ENCODE results near the gene SOWAHC. TPM values are rescaled to one million over a fixed set of nuclear protein-coding genes. Genes with fewer than 3 reads are reported as not detected.

Gene SOWAHC
- total RNA-seq, 1 donor from 2014 or later, result 10.9 TPM

DNA sequence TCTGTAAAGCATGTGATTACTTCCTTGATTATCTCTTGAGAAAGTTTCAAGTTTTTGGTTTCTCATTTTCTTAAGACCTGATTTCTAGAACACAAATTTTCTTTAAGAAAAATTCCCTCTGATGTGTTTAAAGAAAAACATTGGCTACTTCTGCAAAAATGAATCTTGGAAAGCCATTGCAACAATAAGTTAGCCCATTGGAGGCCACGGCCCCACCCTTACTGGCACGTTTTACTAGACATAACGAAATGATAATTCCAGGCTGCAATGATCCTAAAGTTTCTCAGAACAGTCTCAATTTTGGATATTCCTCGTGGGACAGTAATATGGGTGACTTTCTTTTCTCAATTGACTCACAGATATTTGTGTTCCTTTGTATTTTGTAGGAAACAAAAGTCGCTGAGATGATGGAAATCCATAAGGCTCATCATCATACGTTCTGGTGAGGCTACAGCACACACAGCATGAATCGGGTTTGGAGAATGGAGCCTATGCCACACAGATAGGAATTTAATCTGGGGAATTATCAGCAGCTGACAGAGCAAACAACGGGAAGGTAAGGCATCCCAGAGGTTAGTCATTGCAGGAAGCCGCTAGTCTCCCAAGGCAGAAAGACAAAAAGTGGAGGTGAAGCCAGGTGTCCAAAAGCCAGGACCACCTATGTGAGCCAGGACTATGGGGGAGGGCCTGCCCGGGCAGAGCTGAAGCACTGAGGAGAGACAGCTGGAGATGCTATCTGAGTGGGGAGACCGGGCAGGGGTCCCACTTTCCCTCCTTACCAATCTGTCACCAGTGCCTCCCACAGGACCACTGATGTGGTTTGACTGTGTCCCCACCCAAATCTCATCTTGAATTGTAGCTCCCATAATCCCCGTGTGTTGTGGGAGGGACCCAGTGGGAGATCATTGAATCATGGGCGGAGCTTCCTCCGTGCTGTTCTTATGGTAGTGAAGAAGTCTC, 35.9 kb downstream of the SOWAHC start:
- H3K4me3 Mint-ChIP-seq, result no peak overlapping the region
- peaks cover 13% of the 10 kb centered on the region for H3K4me1 Mint-ChIP-seq
- no peaks in the 10 kb centered on the region for H3K27me3 Mint-ChIP-seq (ENCODE audit: low read depth)
- no peaks in the 10 kb centered on the region for H3K9me3 Mint-ChIP-seq
- no peaks in the 10 kb centered on the region for H3K36me3 Mint-ChIP-seq (ENCODE audit: low read depth)
- TF ChIP-seq, protein P1, sequence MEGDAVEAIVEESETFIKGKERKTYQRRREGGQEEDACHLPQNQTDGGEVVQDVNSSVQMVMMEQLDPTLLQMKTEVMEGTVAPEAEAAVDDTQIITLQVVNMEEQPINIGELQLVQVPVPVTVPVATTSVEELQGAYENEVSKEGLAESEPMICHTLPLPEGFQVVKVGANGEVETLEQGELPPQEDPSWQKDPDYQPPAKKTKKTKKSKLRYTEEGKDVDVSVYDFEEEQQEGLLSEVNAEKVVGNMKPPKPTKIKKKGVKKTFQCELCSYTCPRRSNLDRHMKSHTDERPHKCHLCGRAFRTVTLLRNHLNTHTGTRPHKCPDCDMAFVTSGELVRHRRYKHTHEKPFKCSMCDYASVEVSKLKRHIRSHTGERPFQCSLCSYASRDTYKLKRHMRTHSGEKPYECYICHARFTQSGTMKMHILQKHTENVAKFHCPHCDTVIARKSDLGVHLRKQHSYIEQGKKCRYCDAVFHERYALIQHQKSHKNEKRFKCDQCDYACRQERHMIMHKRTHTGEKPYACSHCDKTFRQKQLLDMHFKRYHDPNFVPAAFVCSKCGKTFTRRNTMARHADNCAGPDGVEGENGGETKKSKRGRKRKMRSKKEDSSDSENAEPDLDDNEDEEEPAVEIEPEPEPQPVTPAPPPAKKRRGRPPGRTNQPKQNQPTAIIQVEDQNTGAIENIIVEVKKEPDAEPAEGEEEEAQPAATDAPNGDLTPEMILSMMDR (conservative IDR thresholded peaks at IDR 0.05), result no peak
- peak overlapping the region; percentile 54 for H3K27ac Mint-ChIP-seq (ENCODE audit: unreplicated experiment)
- DNase-seq (ENCODE audit: low read depth, low spot score), result no peak

DNA sequence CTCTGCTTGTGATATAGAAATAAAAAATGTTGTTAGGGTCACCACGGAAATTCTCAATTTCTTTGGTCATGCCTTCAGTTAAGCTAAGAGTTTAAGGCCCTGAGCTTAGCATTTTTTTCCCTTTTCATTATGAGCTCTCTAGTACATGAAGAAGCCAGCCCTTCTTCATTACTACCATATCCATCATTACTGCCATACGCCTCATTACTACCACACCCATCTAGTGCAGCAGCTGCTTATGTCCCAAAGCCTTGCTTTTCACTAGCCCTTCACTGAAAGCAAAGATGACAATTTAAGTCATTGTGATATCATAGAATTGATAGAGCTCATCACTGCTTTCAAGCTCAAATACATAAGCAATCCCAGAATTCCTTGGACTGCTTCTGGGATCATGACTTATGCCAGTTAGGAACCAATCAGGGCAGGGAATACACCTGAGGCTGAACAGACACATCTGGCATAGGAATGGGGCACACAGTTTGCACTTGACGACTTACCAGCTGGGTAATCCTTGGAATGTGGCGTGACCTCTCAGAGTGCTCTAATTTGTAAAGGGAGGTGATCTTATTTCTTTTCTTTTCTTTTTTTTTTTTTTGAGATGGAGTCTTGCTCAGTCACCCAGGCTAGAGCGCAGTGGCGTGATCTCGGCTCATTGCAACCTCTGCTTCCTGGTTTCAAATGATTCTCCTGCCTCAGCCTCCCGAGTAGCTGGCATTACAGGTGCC, 40.3 kb downstream of the SOWAHC start:
- H3K27ac Mint-ChIP-seq (ENCODE audit: unreplicated experiment), result no peak overlapping the region
- no peaks in the 10 kb centered on the region for H3K9me3 Mint-ChIP-seq
- peaks cover 4% of the 10 kb centered on the region for H3K4me1 Mint-ChIP-seq
- H3K27me3 Mint-ChIP-seq (ENCODE audit: low read depth), result no peaks in the 10 kb centered on the region
- TF ChIP-seq, protein P1 (conservative IDR thresholded peaks at IDR 0.05), result no peak
- no peak for DNase-seq (ENCODE audit: low read depth, low spot score)
- H3K4me3 Mint-ChIP-seq, result no peak overlapping the region
- no peaks in the 10 kb centered on the region for H3K36me3 Mint-ChIP-seq (ENCODE audit: low read depth)

DNA sequence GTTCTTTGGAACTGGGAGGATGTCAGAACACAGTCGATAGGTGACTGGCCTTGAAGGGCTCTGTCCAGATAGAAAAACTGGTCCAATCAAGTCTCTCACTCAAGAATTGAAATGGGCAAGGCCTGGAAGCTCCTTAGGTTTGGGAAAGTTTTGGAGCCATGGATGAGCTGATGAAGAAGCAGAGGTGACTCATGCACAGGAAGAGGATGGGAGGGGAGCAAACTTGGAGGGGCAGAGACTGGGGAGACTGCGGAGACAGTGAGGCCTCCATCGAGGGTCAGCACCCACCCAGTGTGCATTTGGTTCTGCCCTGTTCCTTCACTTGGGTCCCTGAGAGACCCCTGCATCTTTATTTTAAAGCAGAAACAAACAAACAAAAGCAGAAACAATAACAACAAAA, 41.1 kb downstream of the SOWAHC start:
- peaks cover 5% of the 10 kb centered on the region for H3K4me1 Mint-ChIP-seq
- no peaks in the 10 kb centered on the region for H3K36me3 Mint-ChIP-seq (ENCODE audit: low read depth)
- no peak overlapping the region for H3K4me3 Mint-ChIP-seq
- TF ChIP-seq, protein P1 (conservative IDR thresholded peaks at IDR 0.05), result no peak
- H3K27ac Mint-ChIP-seq (ENCODE audit: unreplicated experiment), result no peak overlapping the region
- no peak for DNase-seq (ENCODE audit: low read depth, low spot score)
- H3K9me3 Mint-ChIP-seq, result no peaks in the 10 kb centered on the region
- no peaks in the 10 kb centered on the region for H3K27me3 Mint-ChIP-seq (ENCODE audit: low read depth)

DNA sequence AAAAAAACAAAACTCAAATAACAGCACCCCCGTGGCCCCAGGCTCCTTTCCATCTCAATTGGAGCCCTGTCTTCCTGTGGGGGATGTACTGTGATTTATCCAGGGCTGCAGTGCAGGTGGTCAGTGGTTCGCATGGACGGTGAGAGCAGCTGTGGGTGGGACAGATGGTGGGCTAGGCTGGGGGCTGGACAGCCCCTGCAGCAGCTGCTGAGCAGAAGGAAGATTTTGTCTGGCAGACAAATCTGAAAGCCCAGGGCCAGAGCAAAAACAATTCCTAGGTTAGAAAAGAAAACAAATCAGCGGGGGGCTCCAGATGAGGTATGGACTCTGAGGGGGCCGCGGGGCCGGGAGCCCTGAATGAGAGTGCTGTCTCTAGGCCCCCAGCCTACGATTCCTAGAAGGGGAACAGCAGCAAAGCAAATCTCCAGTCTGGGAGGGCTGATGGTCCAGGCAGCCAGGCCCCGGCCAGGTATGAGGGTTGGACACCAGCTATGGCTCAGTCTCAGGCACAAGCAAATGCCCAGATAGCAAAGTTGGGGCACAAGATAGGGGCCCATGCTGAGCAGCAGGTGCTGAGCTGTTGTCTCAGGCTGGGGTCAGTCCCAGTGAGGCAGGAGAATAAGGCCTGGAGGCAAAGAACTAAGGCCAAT, 45.4 kb downstream of the SOWAHC start:
- H3K27ac Mint-ChIP-seq (ENCODE audit: unreplicated experiment), result no peak overlapping the region
- TF ChIP-seq, protein P1 (conservative IDR thresholded peaks at IDR 0.05), result no peak
- H3K9me3 Mint-ChIP-seq, result no peaks in the 10 kb centered on the region
- H3K4me3 Mint-ChIP-seq, result no peak overlapping the region
- no peak for DNase-seq (ENCODE audit: low read depth, low spot score)
- no peaks in the 10 kb centered on the region for H3K36me3 Mint-ChIP-seq (ENCODE audit: low read depth)
- H3K4me1 Mint-ChIP-seq, result peaks cover 5% of the 10 kb centered on the region
- no peaks in the 10 kb centered on the region for H3K27me3 Mint-ChIP-seq (ENCODE audit: low read depth)

DNA sequence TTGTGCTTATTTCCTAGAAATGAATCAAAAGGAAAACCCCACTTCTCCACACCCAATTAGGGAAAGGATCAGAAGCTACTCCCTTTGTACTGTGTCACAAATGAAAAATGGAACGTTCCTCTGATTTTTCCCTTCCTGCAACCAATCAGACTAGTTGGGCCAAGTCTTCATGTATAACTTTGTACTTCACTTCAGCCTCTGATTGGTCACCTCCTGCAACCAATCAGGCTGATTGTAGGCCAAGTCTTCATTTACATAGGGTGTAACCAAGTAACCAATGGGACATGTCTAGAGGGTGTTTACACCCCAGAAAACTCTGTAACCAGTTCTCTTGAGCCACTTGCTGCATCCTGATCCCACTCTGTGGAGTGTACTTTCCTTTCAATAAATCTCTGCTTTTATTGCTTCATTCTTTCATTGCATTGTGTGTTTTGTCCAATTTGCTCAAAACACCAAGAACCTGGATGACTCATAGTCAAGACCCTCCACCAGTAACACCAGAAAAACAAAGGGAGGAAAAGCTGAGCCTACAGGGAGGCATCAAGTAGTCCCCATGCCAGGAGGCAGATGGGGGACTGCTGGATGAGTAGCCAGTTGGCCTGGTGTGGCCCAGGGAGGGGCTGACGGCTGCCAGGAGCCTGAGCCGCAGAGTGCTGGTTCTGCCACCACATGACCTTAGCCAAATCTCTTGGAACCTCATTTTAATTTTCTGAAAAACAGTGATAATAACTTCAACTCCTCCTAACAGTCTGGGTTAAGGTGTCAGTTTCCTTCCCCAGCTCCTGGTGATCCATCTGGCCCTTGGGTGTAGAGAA, 46.1 kb downstream of the SOWAHC start:
- no peak for DNase-seq (ENCODE audit: low read depth, low spot score)
- TF ChIP-seq, protein P1 (conservative IDR thresholded peaks at IDR 0.05), result no peak
- H3K27ac Mint-ChIP-seq (ENCODE audit: unreplicated experiment), result no peak overlapping the region
- H3K36me3 Mint-ChIP-seq (ENCODE audit: low read depth), result no peaks in the 10 kb centered on the region
- peaks cover 5% of the 10 kb centered on the region for H3K4me1 Mint-ChIP-seq
- no peaks in the 10 kb centered on the region for H3K9me3 Mint-ChIP-seq
- no peaks in the 10 kb centered on the region for H3K27me3 Mint-ChIP-seq (ENCODE audit: low read depth)
- no peak overlapping the region for H3K4me3 Mint-ChIP-seq
